GM12873 (cell line): ENCODE data around the gene PCDHGB3.

ENCODE experiments used
- TF ChIP-seq, protein P1 (sequence below): IDR thresholded peaks from 2 replicates; pipeline ENCODE4 v1.5.1; 2012; ENCODE audit warnings: low read depth, mild to moderate bottlenecking, moderate library complexity, low read length, control low read depth; ENCODE audit not compliant: insufficient read depth; ENCODE audit errors: missing control alignments

The PCDHGB3 gene

GRCh38 chr5:141342773-141343172 lies 27.3 kb upstream of the PCDHGB3 start:
- TF ChIP-seq, protein P1, sequence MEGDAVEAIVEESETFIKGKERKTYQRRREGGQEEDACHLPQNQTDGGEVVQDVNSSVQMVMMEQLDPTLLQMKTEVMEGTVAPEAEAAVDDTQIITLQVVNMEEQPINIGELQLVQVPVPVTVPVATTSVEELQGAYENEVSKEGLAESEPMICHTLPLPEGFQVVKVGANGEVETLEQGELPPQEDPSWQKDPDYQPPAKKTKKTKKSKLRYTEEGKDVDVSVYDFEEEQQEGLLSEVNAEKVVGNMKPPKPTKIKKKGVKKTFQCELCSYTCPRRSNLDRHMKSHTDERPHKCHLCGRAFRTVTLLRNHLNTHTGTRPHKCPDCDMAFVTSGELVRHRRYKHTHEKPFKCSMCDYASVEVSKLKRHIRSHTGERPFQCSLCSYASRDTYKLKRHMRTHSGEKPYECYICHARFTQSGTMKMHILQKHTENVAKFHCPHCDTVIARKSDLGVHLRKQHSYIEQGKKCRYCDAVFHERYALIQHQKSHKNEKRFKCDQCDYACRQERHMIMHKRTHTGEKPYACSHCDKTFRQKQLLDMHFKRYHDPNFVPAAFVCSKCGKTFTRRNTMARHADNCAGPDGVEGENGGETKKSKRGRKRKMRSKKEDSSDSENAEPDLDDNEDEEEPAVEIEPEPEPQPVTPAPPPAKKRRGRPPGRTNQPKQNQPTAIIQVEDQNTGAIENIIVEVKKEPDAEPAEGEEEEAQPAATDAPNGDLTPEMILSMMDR: no peak

DNA sequence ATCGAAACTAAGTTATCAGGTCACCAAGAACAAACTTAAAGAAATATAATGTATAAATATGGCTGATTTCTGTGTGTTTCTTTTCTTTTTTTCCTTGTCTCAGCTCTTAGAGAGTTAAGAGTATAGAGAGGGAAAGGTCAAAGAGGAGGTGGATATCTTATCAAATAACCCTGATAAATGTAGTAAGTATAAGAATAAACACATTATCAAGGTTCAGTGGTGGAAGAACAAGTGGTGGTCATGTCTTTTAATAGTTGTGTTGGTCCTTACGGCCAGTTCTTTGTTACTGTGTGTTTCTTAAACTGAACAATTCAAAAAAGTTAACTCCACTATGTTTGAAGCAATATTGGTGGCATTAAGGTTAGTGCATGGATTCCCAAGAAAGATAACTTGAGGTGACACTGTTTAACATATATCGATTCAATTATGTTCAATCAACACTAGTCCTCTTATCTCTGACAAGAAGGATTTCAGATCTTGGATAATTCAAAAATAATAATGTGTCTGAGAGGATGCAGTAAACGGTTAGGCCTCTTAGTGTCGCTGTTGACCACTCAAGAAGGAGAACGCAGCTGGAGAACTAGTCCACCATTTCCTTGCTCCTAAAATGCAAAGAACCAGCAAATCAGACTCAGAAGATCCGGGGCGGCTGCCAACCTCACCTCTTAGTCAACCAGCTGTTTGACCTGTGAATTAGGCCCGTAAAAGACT lies 26.6 kb upstream of the PCDHGB3 start, which contains the start of gene PCDHGA3:
TSS of gene PCDHGA3 (plus strand) at position 588 of the 711 bp plus-strand sequence. CDS start 205 bp downstream, outside the sequence.
- TF ChIP-seq, protein P1: peak; percentile 57

GRCh38 chr5:141343953-141344463 lies 26.0 kb upstream of the PCDHGB3 start:
- TF ChIP-seq, protein P1: no peak

DNA sequence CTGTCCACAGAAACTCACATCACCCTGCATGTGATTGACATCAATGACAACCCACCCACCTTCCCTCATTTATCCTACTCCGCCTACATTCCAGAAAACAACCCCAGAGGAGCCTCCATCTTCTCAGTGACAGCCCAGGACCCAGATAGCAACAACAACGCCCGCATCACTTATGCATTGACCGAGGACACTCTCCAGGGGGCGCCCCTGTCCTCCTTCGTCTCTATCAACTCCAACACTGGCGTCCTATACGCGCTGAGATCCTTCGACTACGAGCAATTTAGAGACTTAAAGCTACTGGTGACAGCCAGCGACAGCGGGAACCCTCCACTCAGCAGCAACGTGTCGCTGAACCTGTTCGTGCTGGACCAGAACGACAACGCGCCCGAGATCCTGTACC lies 24.7 kb upstream of the PCDHGB3 start:
- TF ChIP-seq, protein P1: no peak

- TF ChIP-seq, protein P1: peak; percentile 70
Observed at GRCh38 chr5:141349917-141350619, 20.0 kb upstream of the PCDHGB3 start, which contains the start of gene PCDHGB1. Gene PCDHGB1, plus strand, starts transcription at chr5:141350099. Its CDS starts 162 bp downstream, at chr5:141350261.

DNA sequence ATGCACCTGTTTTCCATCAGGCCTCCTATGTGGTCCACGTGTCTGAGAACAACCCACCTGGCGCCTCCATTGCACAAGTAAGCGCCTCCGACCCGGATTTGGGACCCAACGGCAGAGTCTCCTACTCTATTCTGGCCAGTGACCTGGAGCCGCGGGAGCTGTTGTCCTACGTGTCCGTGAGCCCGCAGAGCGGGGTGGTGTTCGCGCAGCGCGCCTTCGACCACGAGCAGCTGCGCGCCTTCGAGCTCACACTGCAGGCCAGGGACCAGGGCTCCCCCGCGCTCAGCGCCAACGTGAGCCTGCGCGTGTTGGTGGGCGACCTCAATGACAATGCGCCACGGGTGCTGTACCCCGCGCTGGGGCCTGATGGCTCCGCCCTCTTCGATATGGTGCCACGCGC lies 18.5 kb upstream of the PCDHGB3 start:
- TF ChIP-seq, protein P1: no peak

DNA sequence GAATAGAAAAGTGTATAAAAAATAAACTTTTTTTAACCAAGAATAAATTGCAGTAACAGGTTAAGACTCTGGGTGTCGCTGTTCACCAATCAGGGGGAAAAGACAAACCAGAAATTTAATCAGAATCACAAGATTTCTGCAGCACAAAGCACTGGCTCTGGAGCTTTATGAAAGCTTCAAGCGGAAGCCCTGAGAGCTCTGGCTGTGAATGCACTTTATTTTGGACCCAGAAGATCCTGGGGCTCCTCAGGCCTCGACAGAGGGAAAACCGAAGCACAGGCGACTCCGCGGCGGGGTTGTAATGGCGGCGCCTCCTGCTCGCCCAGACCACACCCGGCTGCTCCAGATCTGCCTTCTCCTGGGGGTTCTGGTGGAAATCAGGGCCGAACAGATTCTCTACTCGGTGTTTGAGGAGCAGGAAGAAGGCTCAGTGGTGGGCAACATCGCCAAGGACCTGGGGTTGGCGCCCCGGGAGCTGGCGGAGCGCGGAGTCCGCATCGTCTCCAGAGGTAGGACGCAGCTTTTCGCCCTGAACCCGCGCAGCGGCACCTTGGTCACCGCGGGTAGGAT lies 15.1 kb upstream of the PCDHGB3 start, which contains the start of gene PCDHGA4:
TSS of gene PCDHGA4 (plus strand) at position 122 of the 570 bp plus-strand sequence. CDS start at position 209, 87 bp downstream.
- TF ChIP-seq, protein P1: peak; percentile 49
